Activated CD8-positive, alpha-beta memory T cell treated with anti-CD3 and anti-CD28 coated beads for 48 hours (primary cell): ENCODE measurements around the gene DLG5.

Experiments used
- DNase-seq, 3 experiments: peaks; one replicate each; pipeline ENCODE4 v3.0.0-alpha.2; 2020; ENCODE audit warnings: low read depth in 2 of 3, low spot score in 2 of 3

The DLG5 gene

GRCh38 chr10:77915319-77916105 is 11.0 kb downstream of the DLG5 start:
- DNase-seq = no peak

GRCh38 chr10:77913090-77913489 is 13.5 kb downstream of the DLG5 start:
- no peak for DNase-seq

DNA sequence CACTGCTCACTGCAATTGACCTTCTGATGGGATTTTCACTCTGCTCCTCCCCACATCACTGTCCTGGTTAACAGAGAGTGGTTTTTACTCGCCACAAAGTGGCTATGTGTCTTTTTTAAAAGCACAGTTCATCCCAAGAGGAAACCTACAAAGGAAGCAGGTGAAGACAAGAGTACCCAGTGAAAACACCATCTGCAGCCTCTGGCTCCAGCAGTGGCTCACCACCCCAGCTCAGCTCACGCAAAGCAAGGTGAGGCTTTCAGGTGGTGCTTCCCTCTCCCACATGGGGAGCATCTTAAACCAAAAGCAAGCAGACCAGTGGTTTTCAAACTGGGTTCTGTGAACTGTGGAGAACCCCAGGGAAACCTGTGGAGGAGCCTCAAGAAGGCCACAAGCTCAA is 14.0 kb downstream of the DLG5 start:
- no peak for DNase-seq

GRCh38 chr10:77911535-77912123 is 14.9 kb downstream of the DLG5 start:
- no peak for DNase-seq

- DNase-seq = no peak
Observed at GRCh38 chr10:77910524-77911145, 15.9 kb downstream of the DLG5 start.

DNA sequence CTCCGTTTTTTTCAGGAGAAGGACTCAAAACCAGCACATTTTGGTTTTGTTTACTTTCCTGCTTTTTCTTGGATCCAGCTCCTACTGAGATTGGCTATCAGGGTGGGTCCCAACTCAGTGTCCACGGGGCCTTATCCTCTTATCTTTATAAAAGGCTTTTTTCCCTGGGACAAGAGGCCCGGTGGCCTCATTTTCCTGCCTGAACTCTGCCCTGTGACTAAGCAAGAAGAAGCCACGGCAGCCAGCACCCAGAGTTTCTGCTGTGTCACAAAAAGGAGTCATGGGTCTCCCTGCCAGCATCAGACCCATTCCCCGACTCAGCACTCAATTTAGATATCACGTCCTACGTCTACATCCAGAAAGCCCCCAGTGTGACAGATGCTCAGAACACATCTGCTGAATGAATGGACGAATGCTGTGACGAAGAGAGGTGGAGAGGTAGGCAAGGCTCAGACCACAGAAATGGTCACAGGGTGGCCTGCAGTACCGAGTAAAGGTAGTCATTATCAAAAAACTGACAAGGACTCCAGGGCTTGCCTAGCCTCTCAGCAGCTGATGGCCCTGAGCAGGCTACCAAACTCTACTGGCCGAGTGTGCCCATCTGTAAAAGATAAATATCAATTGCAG is 16.7 kb downstream of the DLG5 start:
- no peak for DNase-seq

DNA sequence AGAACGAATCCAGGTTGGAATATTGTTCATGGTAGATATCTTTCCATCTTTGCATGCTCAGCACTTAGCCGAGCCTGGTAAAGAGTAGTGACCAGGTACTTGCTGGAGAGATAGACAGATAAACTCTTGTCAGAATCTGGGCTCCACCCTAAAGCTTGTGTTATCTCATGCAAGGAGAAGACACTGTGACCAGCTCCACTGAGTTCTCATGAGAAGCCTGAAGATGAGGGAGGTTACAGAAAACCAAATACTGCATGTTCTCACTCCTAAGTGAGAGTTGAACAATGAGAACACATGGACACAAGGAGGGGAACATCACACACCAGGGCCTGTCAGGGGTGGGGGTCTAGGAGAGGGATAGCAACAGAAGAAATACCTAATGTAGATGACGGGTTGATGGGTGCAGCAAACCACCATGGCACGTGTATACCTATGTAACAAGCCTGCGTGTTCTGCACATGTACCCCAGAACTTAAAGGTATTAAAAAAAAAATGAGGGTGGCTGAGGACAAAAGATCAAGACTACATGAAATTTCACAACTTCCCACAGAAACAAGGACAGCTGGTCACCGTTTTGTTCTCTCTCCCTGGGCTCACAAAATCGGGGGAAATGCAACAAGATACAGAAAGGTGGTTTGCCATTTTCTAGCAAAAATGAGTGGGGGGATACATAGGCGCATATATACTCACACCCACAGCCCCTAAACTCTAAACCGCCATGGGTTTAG is 17.4 kb downstream of the DLG5 start:
- no peak for DNase-seq

GRCh38 chr10:77907900-77908717 is 18.4 kb downstream of the DLG5 start:
- DNase-seq = no peak

GRCh38 chr10:77907462-77907861 is 19.1 kb downstream of the DLG5 start:
- DNase-seq = no peak

- no peak for DNase-seq
Observed at GRCh38 chr10:77906951-77907421, 19.6 kb downstream of the DLG5 start.

- no peak for DNase-seq
Observed at GRCh38 chr10:77905781-77906180, 20.8 kb downstream of the DLG5 start.

- no peak for DNase-seq
Observed at GRCh38 chr10:77905086-77905748, 21.3 kb downstream of the DLG5 start.

DNA sequence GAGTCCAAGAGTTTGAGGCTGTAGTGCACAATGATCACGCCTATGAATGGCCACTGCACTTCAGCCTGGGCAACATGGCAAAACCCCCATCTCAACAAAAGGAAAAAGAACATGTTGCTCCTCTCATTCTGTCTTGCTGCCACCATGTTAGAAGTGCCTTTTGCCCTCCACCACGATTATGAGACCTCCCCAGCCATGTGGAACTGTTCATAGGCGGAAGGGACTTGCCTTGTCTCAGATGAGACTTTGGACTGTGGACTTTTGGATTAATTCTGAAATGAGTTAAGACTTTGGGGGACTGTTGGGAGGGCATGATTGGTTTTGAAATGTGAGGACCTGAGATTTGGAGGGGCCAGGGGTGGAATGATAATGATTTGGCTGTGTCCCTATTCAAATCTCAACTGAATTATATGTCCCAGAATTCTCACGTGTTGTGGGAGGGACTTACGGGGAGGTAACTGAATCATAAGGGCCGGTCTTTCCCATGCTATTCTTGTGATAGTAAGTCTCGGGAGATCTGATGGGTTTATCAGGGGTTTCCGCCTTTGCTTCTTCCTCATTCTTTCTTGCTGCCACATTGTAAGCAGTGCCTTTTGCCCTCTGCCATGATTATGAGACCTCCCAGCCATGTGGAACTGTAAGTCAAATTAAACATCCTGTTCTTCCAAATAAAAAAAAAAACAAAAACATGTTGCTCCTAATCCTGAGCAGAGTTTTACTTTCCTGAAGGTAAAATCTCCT is 22.3 kb downstream of the DLG5 start:
- DNase-seq = no peak

DNA sequence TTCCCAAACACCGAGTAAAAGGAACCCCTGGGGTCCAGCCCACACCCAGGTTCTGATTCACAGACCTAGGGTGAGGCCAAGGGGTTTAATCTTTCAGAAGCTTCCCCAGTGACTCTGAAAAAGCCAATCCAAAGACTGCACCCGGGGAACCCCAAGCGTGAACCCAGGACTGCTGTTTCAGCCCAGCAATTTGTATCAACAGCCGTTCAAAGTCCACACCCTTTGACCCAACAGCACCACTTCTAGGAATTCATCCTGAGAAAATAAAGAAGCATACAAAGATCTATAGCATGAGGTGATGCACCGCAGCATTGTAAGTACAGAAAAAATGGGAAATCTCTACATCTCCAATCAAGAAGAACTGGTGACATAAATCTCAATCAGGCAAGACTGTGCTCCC is 24.4 kb downstream of the DLG5 start:
- no peak for DNase-seq

GRCh38 chr10:77901743-77902142 is 24.8 kb downstream of the DLG5 start:
- no peak for DNase-seq

DNA sequence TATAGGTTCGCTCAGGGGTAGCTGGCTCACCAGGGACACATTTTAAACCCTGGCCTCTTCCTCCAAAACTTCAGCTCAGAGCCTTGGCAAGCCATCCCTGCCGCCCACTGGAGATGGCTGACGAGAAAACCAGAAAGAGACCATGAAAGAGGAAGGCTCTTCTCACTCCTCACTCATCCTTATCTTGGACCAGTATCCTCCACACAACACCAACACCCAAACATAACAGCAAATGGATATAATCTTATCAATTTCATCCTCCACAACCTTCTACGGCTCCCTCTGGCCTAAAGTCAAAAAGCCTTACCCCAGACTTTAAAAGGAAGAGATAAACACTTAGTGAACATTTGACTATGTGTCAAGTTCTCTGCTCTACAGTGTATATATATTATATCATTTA is 26.9 kb downstream of the DLG5 start:
- no peak for DNase-seq

- no peak for DNase-seq
Observed at GRCh38 chr10:77899080-77899477, 27.5 kb downstream of the DLG5 start.

DNA sequence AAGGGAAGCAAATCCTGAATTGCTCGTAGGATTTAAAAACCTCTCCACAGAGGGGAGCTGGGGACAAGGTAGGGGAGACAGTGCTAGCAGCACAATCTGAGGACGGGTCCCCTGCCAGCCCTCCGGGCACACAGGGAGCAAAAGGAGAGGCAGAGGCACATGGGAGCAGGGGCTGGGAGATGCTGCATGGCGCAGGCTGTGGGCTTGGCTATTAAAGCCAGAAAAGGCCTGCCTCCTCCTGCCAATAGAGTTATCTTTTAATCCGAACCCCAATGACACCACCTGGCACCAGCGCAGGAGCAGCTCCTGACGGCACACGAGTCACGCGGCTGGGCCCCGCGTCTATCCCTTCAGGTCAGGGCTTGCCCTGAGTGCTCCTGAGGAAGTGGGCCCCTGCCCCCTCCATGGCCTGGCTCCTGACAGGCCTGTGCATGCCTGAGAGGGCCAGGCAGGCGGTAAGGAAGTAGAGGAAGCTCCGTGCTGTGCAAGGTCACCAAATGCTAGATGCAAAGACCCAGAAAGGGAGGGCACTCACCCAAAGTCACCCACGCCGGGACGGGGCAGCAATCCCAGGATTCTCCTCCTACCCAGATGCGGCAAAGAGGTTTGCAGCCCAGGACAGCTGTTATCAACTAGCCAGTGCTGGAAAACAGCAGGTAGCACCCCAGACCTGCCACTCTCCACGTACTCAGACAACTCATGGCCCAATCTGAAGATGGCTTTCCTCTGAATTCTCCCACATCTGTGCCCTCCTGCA is 28.1 kb downstream of the DLG5 start:
- DNase-seq = no peak
